ENCODE measurements around the gene TOM1L2. TPM values are rescaled to one million over a fixed set of nuclear protein-coding genes. Genes with fewer than 3 reads are reported as not detected.

The TOM1L2 gene
- total RNA-seq, 4 donors from 2014 or later = 17.5 to 44.6 (median 27.1) TPM

- TF ChIP-seq, protein P1, sequence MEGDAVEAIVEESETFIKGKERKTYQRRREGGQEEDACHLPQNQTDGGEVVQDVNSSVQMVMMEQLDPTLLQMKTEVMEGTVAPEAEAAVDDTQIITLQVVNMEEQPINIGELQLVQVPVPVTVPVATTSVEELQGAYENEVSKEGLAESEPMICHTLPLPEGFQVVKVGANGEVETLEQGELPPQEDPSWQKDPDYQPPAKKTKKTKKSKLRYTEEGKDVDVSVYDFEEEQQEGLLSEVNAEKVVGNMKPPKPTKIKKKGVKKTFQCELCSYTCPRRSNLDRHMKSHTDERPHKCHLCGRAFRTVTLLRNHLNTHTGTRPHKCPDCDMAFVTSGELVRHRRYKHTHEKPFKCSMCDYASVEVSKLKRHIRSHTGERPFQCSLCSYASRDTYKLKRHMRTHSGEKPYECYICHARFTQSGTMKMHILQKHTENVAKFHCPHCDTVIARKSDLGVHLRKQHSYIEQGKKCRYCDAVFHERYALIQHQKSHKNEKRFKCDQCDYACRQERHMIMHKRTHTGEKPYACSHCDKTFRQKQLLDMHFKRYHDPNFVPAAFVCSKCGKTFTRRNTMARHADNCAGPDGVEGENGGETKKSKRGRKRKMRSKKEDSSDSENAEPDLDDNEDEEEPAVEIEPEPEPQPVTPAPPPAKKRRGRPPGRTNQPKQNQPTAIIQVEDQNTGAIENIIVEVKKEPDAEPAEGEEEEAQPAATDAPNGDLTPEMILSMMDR (IDR thresholded peaks at IDR 0.05; ENCODE audit: low read depth) = no peak
These were observed 50.8 kb downstream of the TOM1L2 start for GRCh38 chr17:17921192-17922069.

DNA sequence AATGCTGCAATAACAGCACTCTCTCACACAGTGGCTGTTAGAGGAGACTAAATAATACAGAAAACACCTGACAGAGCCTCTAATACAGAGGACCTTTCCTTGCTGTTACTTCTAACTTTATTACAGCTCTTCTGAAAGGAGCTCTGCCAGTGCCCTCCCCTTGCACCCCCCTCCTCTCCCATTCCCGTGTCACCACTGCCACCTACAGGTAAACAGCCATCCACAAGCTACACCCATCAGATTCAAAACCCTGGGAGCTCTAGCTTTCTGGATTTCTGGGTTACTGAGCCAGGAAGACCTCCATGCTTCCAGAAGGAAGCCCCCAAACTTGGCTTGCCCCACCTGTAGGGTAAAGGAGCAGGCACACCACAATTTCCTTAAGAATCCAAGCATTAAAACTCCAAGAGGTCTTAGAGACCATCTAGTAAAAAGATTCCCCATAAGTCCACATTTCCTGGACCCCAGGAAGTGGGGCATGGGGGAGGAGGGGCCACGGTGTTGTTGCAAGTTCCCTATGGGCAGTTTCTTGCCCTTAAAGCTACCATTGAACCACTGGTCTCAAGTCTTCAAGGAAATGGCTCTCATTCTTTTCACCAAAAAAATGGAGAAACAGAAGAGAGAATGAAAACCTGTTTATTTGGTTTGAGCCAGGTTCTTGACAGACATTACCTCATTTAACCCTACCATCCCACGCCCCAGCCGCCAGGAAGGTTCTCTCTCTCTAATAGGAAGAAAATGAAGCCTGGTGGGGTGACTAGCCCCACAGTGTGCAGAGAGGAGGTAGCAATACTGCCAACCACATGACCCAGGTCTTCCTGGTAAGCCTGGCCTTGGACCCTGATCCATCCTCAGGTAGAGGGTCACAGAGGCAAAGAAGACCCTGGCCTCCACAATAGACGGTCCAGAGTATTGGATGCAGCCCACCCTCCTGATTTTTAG lies 52.8 kb downstream of the TOM1L2 start:
- TF ChIP-seq, protein P1 (IDR thresholded peaks at IDR 0.05; ENCODE audit: low read depth) = no peak

DNA sequence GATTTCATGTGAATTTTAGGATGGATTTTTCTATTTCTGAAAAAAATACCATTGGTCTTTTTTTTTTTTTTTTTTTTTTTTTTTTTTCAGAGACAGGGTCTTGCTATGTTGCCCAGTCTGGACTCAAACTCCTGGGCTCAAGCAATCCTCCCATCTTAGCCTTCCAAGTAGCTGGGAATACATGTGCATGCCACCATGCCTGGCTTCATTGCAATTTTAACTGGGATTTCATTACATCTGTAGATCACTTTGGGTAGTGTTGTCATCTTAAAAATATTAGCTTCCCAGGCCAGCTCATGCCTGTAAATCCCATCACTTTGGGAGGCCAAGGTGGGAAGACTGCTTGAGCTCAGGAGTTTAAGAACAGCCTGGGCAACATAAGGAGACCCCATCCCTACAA lies 54.8 kb downstream of the TOM1L2 start:
- TF ChIP-seq, protein P1 (IDR thresholded peaks at IDR 0.05; ENCODE audit: low read depth) = no peak

- TF ChIP-seq, protein P1 (IDR thresholded peaks at IDR 0.05; ENCODE audit: low read depth) = no peak
These were observed 57.0 kb downstream of the TOM1L2 start for GRCh38 chr17:17915183-17915582.

- TF ChIP-seq, protein P1 (IDR thresholded peaks at IDR 0.05; ENCODE audit: low read depth) = no peak
These were observed 58.4 kb downstream of the TOM1L2 start for GRCh38 chr17:17913695-17914332.

GRCh38 chr17:17911001-17911613 lies 61.1 kb downstream of the TOM1L2 start:
- TF ChIP-seq, protein P1 (IDR thresholded peaks at IDR 0.05; ENCODE audit: low read depth) = no peak

All from subcutaneous adipose tissue (tissue), 4 donors.